ENCODE results near the gene SLC7A6.

- no peak for TF ChIP-seq POLR2A (IDR thresholded peaks at IDR 0.05)
- TF ChIP-seq, protein P1, sequence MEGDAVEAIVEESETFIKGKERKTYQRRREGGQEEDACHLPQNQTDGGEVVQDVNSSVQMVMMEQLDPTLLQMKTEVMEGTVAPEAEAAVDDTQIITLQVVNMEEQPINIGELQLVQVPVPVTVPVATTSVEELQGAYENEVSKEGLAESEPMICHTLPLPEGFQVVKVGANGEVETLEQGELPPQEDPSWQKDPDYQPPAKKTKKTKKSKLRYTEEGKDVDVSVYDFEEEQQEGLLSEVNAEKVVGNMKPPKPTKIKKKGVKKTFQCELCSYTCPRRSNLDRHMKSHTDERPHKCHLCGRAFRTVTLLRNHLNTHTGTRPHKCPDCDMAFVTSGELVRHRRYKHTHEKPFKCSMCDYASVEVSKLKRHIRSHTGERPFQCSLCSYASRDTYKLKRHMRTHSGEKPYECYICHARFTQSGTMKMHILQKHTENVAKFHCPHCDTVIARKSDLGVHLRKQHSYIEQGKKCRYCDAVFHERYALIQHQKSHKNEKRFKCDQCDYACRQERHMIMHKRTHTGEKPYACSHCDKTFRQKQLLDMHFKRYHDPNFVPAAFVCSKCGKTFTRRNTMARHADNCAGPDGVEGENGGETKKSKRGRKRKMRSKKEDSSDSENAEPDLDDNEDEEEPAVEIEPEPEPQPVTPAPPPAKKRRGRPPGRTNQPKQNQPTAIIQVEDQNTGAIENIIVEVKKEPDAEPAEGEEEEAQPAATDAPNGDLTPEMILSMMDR (IDR thresholded peaks at IDR 0.05) = no peak
Measured at GRCh38 chr16:68347605-68348004, 83.3 kb downstream of the SLC7A6 start.

All from right lobe of liver (tissue), 4 donors.